ENCODE results near the gene COL18A1.

The COL18A1 gene

GRCh38 chr21:45463871-45464270 lies 58.9 kb downstream of the COL18A1 start:
- DNase-seq (ENCODE audit: low read depth), result no peak
- no peak overlapping the region for H3K4me3 ChIP-seq (ENCODE audit: low read depth, low read length)
- TF ChIP-seq MYC (IDR thresholded peaks at IDR 0.05; ENCODE audit: low read depth, low read length), result no peak
- TF ChIP-seq POLR2A (IDR thresholded peaks at IDR 0.05; ENCODE audit: extremely low read depth, insufficient read length), result no peak
- TF ChIP-seq, protein P1, sequence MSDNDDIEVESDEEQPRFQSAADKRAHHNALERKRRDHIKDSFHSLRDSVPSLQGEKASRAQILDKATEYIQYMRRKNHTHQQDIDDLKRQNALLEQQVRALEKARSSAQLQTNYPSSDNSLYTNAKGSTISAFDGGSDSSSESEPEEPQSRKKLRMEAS (IDR thresholded peaks at IDR 0.05; ENCODE audit: low read depth, low read length), result no peak
- no peak for TF ChIP-seq CTCF (IDR thresholded peaks at IDR 0.05; ENCODE audit: low read depth, low read length)

DNA sequence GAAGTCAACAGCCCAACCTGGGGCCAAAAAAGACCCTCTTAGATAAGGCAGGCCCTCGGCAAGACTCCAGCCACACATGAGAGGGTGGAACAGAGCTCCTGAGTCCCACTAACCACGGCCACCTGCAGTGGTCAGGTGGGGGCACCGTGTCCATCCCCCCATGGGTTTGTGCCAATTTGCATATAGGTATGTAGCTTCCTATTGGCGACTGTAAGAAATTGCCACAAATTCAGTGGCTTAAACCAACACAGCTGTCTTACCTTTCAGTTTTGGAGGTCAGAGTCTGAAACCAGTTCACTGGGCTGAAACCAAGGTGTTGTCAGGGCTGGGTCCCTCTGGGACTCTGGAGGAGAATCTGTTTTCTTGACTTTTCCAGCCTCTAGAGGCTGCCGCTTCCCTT lies 59.3 kb downstream of the COL18A1 start:
- TF ChIP-seq, protein P1 (IDR thresholded peaks at IDR 0.05; ENCODE audit: low read depth, low read length), result no peak
- TF ChIP-seq POLR2A (IDR thresholded peaks at IDR 0.05; ENCODE audit: extremely low read depth, insufficient read length), result no peak
- TF ChIP-seq MYC (IDR thresholded peaks at IDR 0.05; ENCODE audit: low read depth, low read length), result no peak
- TF ChIP-seq CTCF (IDR thresholded peaks at IDR 0.05; ENCODE audit: low read depth, low read length), result no peak
- no peak for DNase-seq (ENCODE audit: low read depth)
- H3K4me3 ChIP-seq (ENCODE audit: low read depth, low read length), result no peak overlapping the region

- no peak for DNase-seq (ENCODE audit: low read depth)
- no peak overlapping the region for H3K4me3 ChIP-seq (ENCODE audit: low read depth, low read length)
- TF ChIP-seq CTCF (IDR thresholded peaks at IDR 0.05; ENCODE audit: low read depth, low read length) (no peak), POLR2A (IDR thresholded peaks at IDR 0.05; ENCODE audit: extremely low read depth, insufficient read length) (no peak), MYC (IDR thresholded peaks at IDR 0.05; ENCODE audit: low read depth, low read length) (no peak)
- TF ChIP-seq, protein P1 (IDR thresholded peaks at IDR 0.05; ENCODE audit: low read depth, low read length), result no peak
Measured at GRCh38 chr21:45465105-45465504, 60.1 kb downstream of the COL18A1 start.

DNA sequence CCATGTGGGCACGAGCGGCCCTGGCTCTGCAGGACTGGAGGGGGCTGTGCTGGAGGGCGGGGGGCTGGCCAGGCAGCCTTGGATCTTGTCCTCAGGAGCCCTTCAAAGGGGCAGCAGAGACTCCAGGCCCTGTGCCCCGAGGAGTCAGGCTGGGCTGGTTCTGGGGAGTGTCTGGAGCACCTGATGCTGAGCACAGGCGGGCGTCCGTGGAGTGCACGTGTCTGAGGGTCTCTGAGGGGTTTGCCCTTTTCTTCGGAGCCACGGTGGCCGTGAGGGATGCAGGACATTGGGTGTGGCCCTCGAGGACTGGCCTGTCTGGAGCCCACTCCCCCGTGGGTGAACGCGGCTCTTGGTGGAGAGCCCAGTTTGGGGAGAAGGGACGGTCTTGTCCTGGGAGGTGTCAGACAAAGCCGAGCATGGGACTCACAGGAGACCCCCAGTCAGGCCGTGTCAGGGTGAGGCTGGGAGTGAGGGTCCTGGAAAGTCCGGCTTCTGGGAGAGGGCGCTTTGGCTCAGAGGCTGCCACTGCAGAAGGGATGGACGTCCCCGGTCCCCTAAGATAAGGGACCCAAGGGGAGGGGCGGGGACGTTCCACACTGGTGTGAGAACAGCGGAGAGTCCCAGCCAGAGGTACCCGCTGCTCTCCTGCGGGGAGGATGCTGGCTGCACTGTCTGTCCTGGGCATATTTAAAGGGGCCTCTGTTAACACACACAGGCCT lies 60.8 kb downstream of the COL18A1 start:
- no peak overlapping the region for H3K4me3 ChIP-seq (ENCODE audit: low read depth, low read length)
- no peak for TF ChIP-seq MYC (IDR thresholded peaks at IDR 0.05; ENCODE audit: low read depth, low read length)
- TF ChIP-seq, protein P1 (IDR thresholded peaks at IDR 0.05; ENCODE audit: low read depth, low read length), result no peak
- TF ChIP-seq CTCF (IDR thresholded peaks at IDR 0.05; ENCODE audit: low read depth, low read length), result no peak
- TF ChIP-seq POLR2A (IDR thresholded peaks at IDR 0.05; ENCODE audit: extremely low read depth, insufficient read length), result no peak
- DNase-seq (ENCODE audit: low read depth), result no peak

DNA sequence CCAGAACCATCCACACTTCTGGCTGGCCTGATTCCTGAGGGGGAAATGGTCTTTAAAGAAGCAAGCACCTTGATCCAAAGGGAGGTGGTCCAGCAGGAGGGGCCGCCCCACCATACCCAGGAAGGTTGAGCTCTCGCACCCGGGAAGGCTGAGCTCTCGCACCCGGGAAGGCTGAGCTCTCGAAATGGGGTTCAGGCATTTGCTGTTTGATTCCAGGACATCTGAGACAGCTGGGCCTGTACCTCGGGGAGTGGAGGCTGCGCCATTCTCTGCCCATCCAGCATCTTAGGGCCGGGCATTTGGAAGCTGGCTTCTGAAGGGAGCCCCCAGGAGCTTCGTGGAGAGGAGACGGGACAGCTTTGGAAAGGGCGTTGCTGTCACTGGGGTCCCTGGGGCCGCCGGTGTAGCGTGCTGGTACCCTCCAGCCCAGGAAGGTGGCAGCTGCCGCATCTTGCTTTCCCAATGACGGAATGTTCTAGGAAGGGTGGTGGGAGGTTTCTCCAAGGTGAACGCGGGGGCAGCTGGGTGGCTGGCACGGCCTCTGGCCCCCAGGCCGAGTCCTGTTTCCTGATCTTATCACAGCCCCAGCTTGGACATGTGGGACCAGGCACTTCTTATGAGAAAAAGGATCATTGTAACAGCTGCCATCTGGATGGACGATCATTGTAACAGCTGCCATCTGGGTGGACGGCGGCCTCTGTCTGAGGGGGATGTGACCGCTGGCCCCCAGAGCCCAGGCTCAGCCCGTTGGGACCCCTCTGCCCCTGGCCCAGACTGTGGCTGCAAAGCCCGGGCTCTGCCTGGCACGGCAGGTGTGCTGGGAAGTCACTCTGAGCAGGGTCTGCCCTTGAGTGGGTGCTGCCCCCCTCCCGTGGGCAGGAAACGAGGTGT lies 61.6 kb downstream of the COL18A1 start:
- no peak for DNase-seq (ENCODE audit: low read depth)
- TF ChIP-seq POLR2A (IDR thresholded peaks at IDR 0.05; ENCODE audit: extremely low read depth, insufficient read length) (no peak), MYC (IDR thresholded peaks at IDR 0.05; ENCODE audit: low read depth, low read length) (no peak), CTCF (IDR thresholded peaks at IDR 0.05; ENCODE audit: low read depth, low read length) (no peak)
- TF ChIP-seq, protein P1 (IDR thresholded peaks at IDR 0.05; ENCODE audit: low read depth, low read length), result no peak

More for the DNA sequence above, 61.6 kb downstream of the COL18A1 start:
- no peak overlapping the region for H3K4me3 ChIP-seq (ENCODE audit: low read depth, low read length)

Data from NB4 (cell line).